Measurements from ENCODE around the gene CYP24A1. TPM values are rescaled to one million over a fixed set of nuclear protein-coding genes. Genes with fewer than 3 reads are reported as not detected.

The CYP24A1 gene
- total and polyA plus RNA-seq, 2 of the 13 experiments (the other 11 are each of a cell fraction or from before 2014, with no cell fraction given), result 9.4 to 32.7 TPM

GRCh38 chr20:54212226-54212625, 38.4 kb upstream of the CYP24A1 start:
- no peak for TF ChIP-seq PTBP1 (IDR thresholded peaks at IDR 0.05; ENCODE audit: low read depth, low read length, poor library complexity, severe bottlenecking)
- no peak for TF ChIP-seq STAT6 (CRISPR knock-in tag; IDR thresholded peaks at IDR 0.05; ENCODE audit: borderline replicate concordance)
- TF ChIP-seq ZNF572 (CRISPR knock-in tag; IDR thresholded peaks at IDR 0.05), result no peak
- TF ChIP-seq ZNF3 (CRISPR knock-in tag; IDR thresholded peaks at IDR 0.05), result no peak
- TF ChIP-seq MYPOP (CRISPR knock-in tag; IDR thresholded peaks at IDR 0.05), result no peak
- TF ChIP-seq GLMP (CRISPR knock-in tag; IDR thresholded peaks at IDR 0.05; ENCODE audit: borderline replicate concordance), result no peak
- TF ChIP-seq GMEB1 (CRISPR knock-in tag; IDR thresholded peaks at IDR 0.05; ENCODE audit: borderline replicate concordance), result no peak
- no peak for TF ChIP-seq HES4 (CRISPR knock-in tag; IDR thresholded peaks at IDR 0.05; ENCODE audit: borderline replicate concordance)
- TF ChIP-seq ISX (CRISPR knock-in tag; conservative IDR thresholded peaks at IDR 0.05), result no peak
- TF ChIP-seq FOSL1 (CRISPR knock-in tag; IDR thresholded peaks at IDR 0.05; ENCODE audit: borderline replicate concordance), result no peak
- ChIA-PET CTCF (ENCODE audit: low intra/inter-chr PET ratio, low total read pairs) (no interaction called here), POLR2A (interaction anchor here (1.0 kb wide), 1 partner anchor 145 kb away, joined by 3 read pairs; no protein-coding TSS in a partner anchor)
- no peak overlapping the region for H3K4me3 ChIP-seq (replicated peaks in 1 of 3; ENCODE audit: insufficient read depth in 1 of 3, low read depth in 2 of 3, low read length in 3 of 3)
- in situ Hi-C loops (cut with HindIII; ENCODE audit: extremely low pct_ligation_motif_present, low pct_unique_long_range_greater_than_20kb) (loop anchor here (25.0 kb wide), 1 partner anchor 1125 kb away; no protein-coding TSS in a partner anchor), intact Hi-C loops (cut with micrococcal nuclease; ENCODE audit: unreplicated experiment) (no loop called here)
- DNase-seq (ENCODE audit: low spot score) (no peak), ATAC-seq (no peak), FAIRE-seq (no peak)
- no TSS peak for BruUV-seq (replicated peaks)
- no peaks in the 10 kb centered on the region; a peak in 1 of 5 replicates for H3K27me3 ChIP-seq (ENCODE audit: control insufficient read depth in 1 of 2, insufficient read depth in 2 of 2, low read length in 2 of 2)
- peaks cover 39% of the 10 kb centered on the region for H4K20me1 ChIP-seq (ENCODE audit: insufficient read depth, low read length)
- H3K4me2 ChIP-seq (ENCODE audit: low read depth, low read length), result no peak overlapping the region
- peaks cover 76% of the 10 kb centered on the region for H3K79me2 ChIP-seq (ENCODE audit: insufficient read depth, low read length)
- H3K27ac ChIP-seq (ENCODE audit: extremely low read length, insufficient read depth, low read length), result no peak overlapping the region
- H3K9me3 ChIP-seq (ENCODE audit: low read length), result no peaks in the 10 kb centered on the region; the same call in 1 of the 2 replicates
- H3K36me3 ChIP-seq (replicated peaks in 1 of 2; ENCODE audit: control insufficient read depth in 1 of 2, insufficient read depth in 2 of 2, low read length in 2 of 2), result peaks cover 24 to 46% of the 10 kb centered on the region in 2 experiments
- H3K9ac ChIP-seq (ENCODE audit: insufficient read depth, low read depth, low read length), result no peak overlapping the region
- H2AFZ ChIP-seq (ENCODE audit: low read length), result no peak overlapping the region
- 100% methylated on average over 1 of the region's 1 CpG for WGBS (ENCODE audit: low lambda C conversion rate)
- H3K4me1 ChIP-seq (ENCODE audit: insufficient read depth, low read length), result peaks cover 32% of the 10 kb centered on the region
